Measurements from ENCODE around the gene BMP5. TPM values are rescaled to one million over a fixed set of nuclear protein-coding genes. Genes with fewer than 3 reads are reported as not detected.

The BMP5 gene
- total RNA-seq, 1 experiment from 2014 or later: not detected

DNA sequence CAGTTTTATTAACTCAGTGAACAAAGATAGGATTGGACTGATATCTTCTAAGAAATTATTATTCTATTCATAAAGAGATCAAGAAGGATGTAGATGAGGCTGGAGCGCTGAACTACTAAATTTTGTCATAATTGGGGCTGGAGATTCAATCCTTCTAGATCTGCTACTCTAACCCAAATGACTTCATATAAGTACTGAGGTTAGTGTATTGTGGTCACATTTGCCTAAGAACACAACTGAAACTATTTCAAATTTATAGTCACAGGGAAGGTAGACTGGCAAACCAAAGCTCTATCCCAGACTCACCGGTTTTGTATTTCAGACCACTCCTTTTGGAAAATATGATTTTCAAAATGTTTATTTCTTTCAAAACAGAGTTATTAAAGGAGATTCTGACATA, 96.7 kb downstream of the BMP5 start:
- no peak overlapping the region for H3K4me3 ChIP-seq (ENCODE audit: low read length)
- no peak overlapping the region for H3K9ac ChIP-seq (ENCODE audit: low read length)
- no peak overlapping the region for H3K4me2 ChIP-seq (ENCODE audit: low read depth, low read length, poor library complexity, severe bottlenecking)
- H3K36me3 ChIP-seq (ENCODE audit: insufficient read depth, low read length): no peaks in the 10 kb centered on the region
- no peaks in the 10 kb centered on the region for H4K20me1 ChIP-seq (ENCODE audit: insufficient read depth, low read depth, low read length)
- H2AFZ ChIP-seq (ENCODE audit: low read length): no peak overlapping the region
- H3K9me2 ChIP-seq (replicated peaks; ENCODE audit: insufficient read depth, low read length): no peaks in the 10 kb centered on the region
- no peaks in the 10 kb centered on the region; the same call in 1 of the 2 replicates for H3K27me3 ChIP-seq (ENCODE audit: low read length)
- H3K79me2 ChIP-seq (ENCODE audit: low read length): no peaks in the 10 kb centered on the region
- H3K9me3 ChIP-seq (ENCODE audit: low read length): no peaks in the 10 kb centered on the region
- no peak overlapping the region for H3K27ac ChIP-seq (ENCODE audit: low read length)
- DNase-seq: no peak
- H3K4me1 ChIP-seq (ENCODE audit: low read length): no peaks in the 10 kb centered on the region

- H3K9me2 ChIP-seq (replicated peaks; ENCODE audit: insufficient read depth, low read length): no peaks in the 10 kb centered on the region
- H2AFZ ChIP-seq (ENCODE audit: low read length): no peak overlapping the region
- no peaks in the 10 kb centered on the region for H3K36me3 ChIP-seq (ENCODE audit: insufficient read depth, low read length)
- no peak overlapping the region for H3K4me2 ChIP-seq (ENCODE audit: low read depth, low read length, poor library complexity, severe bottlenecking)
- no peaks in the 10 kb centered on the region for H3K4me1 ChIP-seq (ENCODE audit: low read length)
- H3K9ac ChIP-seq (ENCODE audit: low read length): no peak overlapping the region
- H3K79me2 ChIP-seq (ENCODE audit: low read length): no peaks in the 10 kb centered on the region
- no peak for DNase-seq
- no peaks in the 10 kb centered on the region for H3K9me3 ChIP-seq (ENCODE audit: low read length)
- H3K4me3 ChIP-seq (ENCODE audit: low read length): no peak overlapping the region
- no peak overlapping the region for H3K27ac ChIP-seq (ENCODE audit: low read length)
- no peaks in the 10 kb centered on the region for H4K20me1 ChIP-seq (ENCODE audit: insufficient read depth, low read depth, low read length)
- no peaks in the 10 kb centered on the region; the same call in 1 of the 2 replicates for H3K27me3 ChIP-seq (ENCODE audit: low read length)
These were observed 97.9 kb downstream of the BMP5 start for GRCh38 chr6:55777469-55777868.

DNA sequence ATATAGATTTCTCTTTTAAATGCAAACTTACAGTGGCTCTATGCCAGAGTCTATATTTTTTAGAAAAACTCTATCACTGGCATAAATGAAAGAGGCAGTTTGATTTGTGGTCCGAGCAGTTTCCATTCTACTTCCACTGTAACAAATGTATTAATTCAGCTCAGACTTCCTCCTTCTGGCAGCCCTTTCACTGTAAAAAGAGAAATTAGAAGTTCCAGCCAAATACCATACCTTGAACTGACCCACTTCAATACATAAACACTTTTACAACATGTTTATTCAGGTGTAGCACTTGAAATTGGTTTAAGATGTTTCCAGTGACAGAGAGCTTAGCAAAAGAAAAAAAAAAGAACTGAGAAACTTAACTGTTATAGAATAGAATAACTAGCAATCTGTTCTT, 99.3 kb downstream of the BMP5 start:
- H3K4me2 ChIP-seq (ENCODE audit: low read depth, low read length, poor library complexity, severe bottlenecking): no peak overlapping the region
- no peak overlapping the region for H3K4me3 ChIP-seq (ENCODE audit: low read length)
- no peaks in the 10 kb centered on the region for H3K79me2 ChIP-seq (ENCODE audit: low read length)
- no peak overlapping the region for H2AFZ ChIP-seq (ENCODE audit: low read length)
- DNase-seq: no peak
- H3K27ac ChIP-seq (ENCODE audit: low read length): no peak overlapping the region
- H3K9me2 ChIP-seq (replicated peaks; ENCODE audit: insufficient read depth, low read length): no peaks in the 10 kb centered on the region
- H3K27me3 ChIP-seq (ENCODE audit: low read length): no peaks in the 10 kb centered on the region; the same call in 1 of the 2 replicates
- no peak overlapping the region for H3K9ac ChIP-seq (ENCODE audit: low read length)
- no peaks in the 10 kb centered on the region for H3K36me3 ChIP-seq (ENCODE audit: insufficient read depth, low read length)
- no peaks in the 10 kb centered on the region for H3K4me1 ChIP-seq (ENCODE audit: low read length)
- H4K20me1 ChIP-seq (ENCODE audit: insufficient read depth, low read depth, low read length): no peaks in the 10 kb centered on the region
- no peaks in the 10 kb centered on the region for H3K9me3 ChIP-seq (ENCODE audit: low read length)

DNA sequence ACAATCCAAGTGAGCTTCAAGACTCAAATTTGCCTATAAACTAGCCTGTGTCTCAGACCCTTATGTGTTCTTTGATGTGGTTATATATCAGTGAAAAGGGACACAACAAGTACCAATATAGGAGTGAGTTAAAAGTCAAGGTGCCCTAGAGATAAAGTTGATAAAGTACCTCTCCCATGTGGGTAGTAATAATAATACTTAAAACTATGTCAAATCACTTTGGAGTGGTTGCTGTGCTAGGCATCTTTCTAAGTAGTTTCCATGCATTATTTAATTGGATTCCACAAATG, 100.4 kb downstream of the BMP5 start:
- H2AFZ ChIP-seq (ENCODE audit: low read length): no peak overlapping the region
- H3K79me2 ChIP-seq (ENCODE audit: low read length): no peaks in the 10 kb centered on the region
- H3K27me3 ChIP-seq (ENCODE audit: low read length): no peaks in the 10 kb centered on the region; the same call in 1 of the 2 replicates
- H3K36me3 ChIP-seq (ENCODE audit: insufficient read depth, low read length): no peaks in the 10 kb centered on the region
- no peak overlapping the region for H3K27ac ChIP-seq (ENCODE audit: low read length)
- H3K4me1 ChIP-seq (ENCODE audit: low read length): no peaks in the 10 kb centered on the region
- no peak for DNase-seq
- H3K4me2 ChIP-seq (ENCODE audit: low read depth, low read length, poor library complexity, severe bottlenecking): no peak overlapping the region
- H3K9me2 ChIP-seq (replicated peaks; ENCODE audit: insufficient read depth, low read length): no peaks in the 10 kb centered on the region
- no peaks in the 10 kb centered on the region for H3K9me3 ChIP-seq (ENCODE audit: low read length)
- no peak overlapping the region for H3K4me3 ChIP-seq (ENCODE audit: low read length)
- no peaks in the 10 kb centered on the region for H4K20me1 ChIP-seq (ENCODE audit: insufficient read depth, low read depth, low read length)
- H3K9ac ChIP-seq (ENCODE audit: low read length): no peak overlapping the region

DNA sequence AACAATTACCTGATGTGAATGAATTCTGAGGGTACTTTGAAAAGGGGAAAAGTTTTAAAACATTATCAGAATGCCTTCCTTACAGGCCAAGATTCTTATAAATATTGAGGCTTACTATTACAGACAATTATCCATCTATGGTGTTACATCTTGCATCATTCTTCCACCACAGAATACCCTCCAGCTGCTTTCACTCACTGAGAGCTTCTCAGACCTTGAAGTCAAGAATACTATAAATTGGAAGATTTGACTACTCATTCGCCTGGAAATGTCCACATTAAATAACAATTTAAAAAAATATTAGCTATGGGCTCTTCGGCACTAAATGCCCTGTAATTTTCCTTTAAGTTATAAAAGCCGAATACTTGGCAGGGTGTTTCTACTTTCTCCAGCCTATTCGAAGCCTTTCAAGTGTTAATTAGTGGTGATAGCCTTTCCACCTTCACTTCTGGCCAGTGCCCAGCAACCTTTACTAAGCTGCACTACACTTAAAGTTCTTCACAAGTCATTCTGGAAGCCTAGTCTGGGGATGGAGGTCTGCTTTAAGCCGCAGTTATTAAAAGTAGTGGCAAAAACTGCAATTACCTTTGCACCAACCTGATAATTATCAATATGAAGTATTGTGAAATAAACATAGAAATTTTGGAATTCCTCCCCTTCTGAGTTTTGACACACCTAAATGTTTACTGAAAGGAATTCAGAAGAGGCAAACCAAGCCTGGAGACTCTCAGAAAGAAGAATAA, 100.9 kb downstream of the BMP5 start:
- no peak overlapping the region for H2AFZ ChIP-seq (ENCODE audit: low read length)
- H3K4me2 ChIP-seq (ENCODE audit: low read depth, low read length, poor library complexity, severe bottlenecking): no peak overlapping the region
- H3K9me2 ChIP-seq (replicated peaks; ENCODE audit: insufficient read depth, low read length): no peaks in the 10 kb centered on the region
- no peaks in the 10 kb centered on the region; the same call in 1 of the 2 replicates for H3K27me3 ChIP-seq (ENCODE audit: low read length)
- H3K9me3 ChIP-seq (ENCODE audit: low read length): no peaks in the 10 kb centered on the region
- H3K4me3 ChIP-seq (ENCODE audit: low read length): no peak overlapping the region
- H3K4me1 ChIP-seq (ENCODE audit: low read length): no peaks in the 10 kb centered on the region
- DNase-seq: no peak
- no peak overlapping the region for H3K27ac ChIP-seq (ENCODE audit: low read length)
- H3K9ac ChIP-seq (ENCODE audit: low read length): no peak overlapping the region
- no peaks in the 10 kb centered on the region for H4K20me1 ChIP-seq (ENCODE audit: insufficient read depth, low read depth, low read length)
- no peaks in the 10 kb centered on the region for H3K79me2 ChIP-seq (ENCODE audit: low read length)
- H3K36me3 ChIP-seq (ENCODE audit: insufficient read depth, low read length): no peaks in the 10 kb centered on the region

DNA sequence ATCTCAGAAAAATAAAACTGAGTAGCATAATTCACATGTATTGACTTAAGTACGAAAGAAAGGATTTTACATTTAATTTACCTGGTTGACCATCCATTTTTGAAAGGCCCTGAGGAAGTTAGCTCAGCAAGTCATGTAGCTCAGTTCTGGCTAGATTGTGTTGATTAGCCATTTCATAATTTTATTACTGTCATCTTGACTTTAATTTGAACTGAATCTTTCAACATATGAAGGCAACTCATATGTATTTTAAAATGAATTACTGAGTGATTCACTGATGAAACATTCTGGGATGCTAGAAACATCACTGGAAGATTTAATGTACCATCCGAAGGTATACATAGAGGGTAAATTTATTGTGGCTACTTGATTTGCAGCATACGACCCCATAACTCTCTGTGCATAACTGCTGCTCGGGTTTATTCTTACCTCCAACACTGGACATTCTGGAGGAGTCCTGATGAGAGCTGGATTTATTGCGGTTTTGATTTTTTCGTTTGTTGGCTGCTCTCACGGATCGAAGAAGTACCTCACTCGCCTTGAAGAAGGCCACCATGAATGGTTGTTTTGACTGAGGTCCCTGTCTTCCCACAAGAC, 101.7 kb downstream of the BMP5 start:
- Histone ChIP-seq H3K4me1 (ENCODE audit: low read length) (no peaks in the 10 kb centered on the region), H3K27ac (ENCODE audit: low read length) (no peak overlapping the region), H3K9me3 (ENCODE audit: low read length) (no peaks in the 10 kb centered on the region), H3K4me2 (ENCODE audit: low read depth, low read length, poor library complexity, severe bottlenecking) (no peak overlapping the region), H3K36me3 (ENCODE audit: insufficient read depth, low read length) (no peaks in the 10 kb centered on the region), H3K9ac (ENCODE audit: low read length) (no peak overlapping the region), H3K9me2 (replicated peaks; ENCODE audit: insufficient read depth, low read length) (no peaks in the 10 kb centered on the region), H4K20me1 (ENCODE audit: insufficient read depth, low read depth, low read length) (no peaks in the 10 kb centered on the region), H3K79me2 (ENCODE audit: low read length) (no peaks in the 10 kb centered on the region), H2AFZ (ENCODE audit: low read length) (no peak overlapping the region), H3K27me3 (ENCODE audit: low read length) (no peaks in the 10 kb centered on the region; the same call in 1 of the 2 replicates), H3K4me3 (ENCODE audit: low read length) (no peak overlapping the region)
- DNase-seq: no peak

DNA sequence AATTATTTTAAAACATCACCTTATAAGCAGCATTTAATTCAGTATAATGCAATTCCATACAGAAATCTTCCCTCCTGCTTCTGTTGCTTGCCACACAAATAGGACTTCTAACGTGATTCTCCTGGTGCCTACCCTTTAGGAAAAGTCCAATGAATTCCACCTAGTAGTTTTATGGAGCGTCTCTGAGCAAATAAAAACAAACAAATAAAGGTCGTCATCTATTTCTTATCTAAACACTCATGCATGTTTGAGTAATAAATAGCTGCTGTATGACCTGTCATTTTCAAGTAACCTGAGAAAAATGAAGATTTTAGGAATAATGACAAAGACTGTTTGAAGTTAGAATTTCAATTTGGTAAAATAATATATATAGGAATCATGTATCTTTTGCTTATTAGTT, 102.7 kb downstream of the BMP5 start:
- no peak overlapping the region for H2AFZ ChIP-seq (ENCODE audit: low read length)
- no peak overlapping the region for H3K9ac ChIP-seq (ENCODE audit: low read length)
- no peaks in the 10 kb centered on the region for H3K36me3 ChIP-seq (ENCODE audit: insufficient read depth, low read length)
- H3K9me3 ChIP-seq (ENCODE audit: low read length): no peaks in the 10 kb centered on the region
- no peaks in the 10 kb centered on the region for H3K79me2 ChIP-seq (ENCODE audit: low read length)
- H4K20me1 ChIP-seq (ENCODE audit: insufficient read depth, low read depth, low read length): no peaks in the 10 kb centered on the region
- H3K9me2 ChIP-seq (replicated peaks; ENCODE audit: insufficient read depth, low read length): no peaks in the 10 kb centered on the region
- no peak overlapping the region for H3K27ac ChIP-seq (ENCODE audit: low read length)
- H3K4me3 ChIP-seq (ENCODE audit: low read length): no peak overlapping the region
- no peaks in the 10 kb centered on the region for H3K4me1 ChIP-seq (ENCODE audit: low read length)
- H3K27me3 ChIP-seq (ENCODE audit: low read length): no peaks in the 10 kb centered on the region; the same call in 1 of the 2 replicates
- DNase-seq: no peak
- H3K4me2 ChIP-seq (ENCODE audit: low read depth, low read length, poor library complexity, severe bottlenecking): no peak overlapping the region

- Histone ChIP-seq H3K9ac (ENCODE audit: low read length) (no peak overlapping the region), H3K36me3 (ENCODE audit: insufficient read depth, low read length) (no peaks in the 10 kb centered on the region), H3K79me2 (ENCODE audit: low read length) (no peaks in the 10 kb centered on the region), H3K4me2 (ENCODE audit: low read depth, low read length, poor library complexity, severe bottlenecking) (no peak overlapping the region), H4K20me1 (ENCODE audit: insufficient read depth, low read depth, low read length) (no peaks in the 10 kb centered on the region), H3K9me2 (replicated peaks; ENCODE audit: insufficient read depth, low read length) (no peaks in the 10 kb centered on the region), H3K9me3 (ENCODE audit: low read length) (no peaks in the 10 kb centered on the region), H3K27me3 (ENCODE audit: low read length) (no peaks in the 10 kb centered on the region), H3K27ac (ENCODE audit: low read length) (no peak overlapping the region), H3K4me1 (ENCODE audit: low read length) (no peaks in the 10 kb centered on the region), H3K4me3 (ENCODE audit: low read length) (no peak overlapping the region), H2AFZ (ENCODE audit: low read length) (no peak overlapping the region)
- no peak for DNase-seq
These were observed 115.9 kb downstream of the BMP5 start for GRCh38 chr6:55759536-55759935.
